Endometrial microvascular endothelial cells (primary cell): Measurements from ENCODE around the gene EEPD1. TPM values are rescaled to one million over a fixed set of nuclear protein-coding genes. Genes with fewer than 3 reads are reported as not detected.

Experiments
- in situ Hi-C: cut with HindIII; loops from 2 replicates; pipeline ENCODE4 v1.10.0; 2017; ENCODE audit warnings: low sequenced_read_pairs, low pct_unique_long_range_greater_than_20kb; ENCODE audit errors: inconsistent ontology term
- total RNA-seq: library from RNA; depleted of rRNA; stranded (reverse); fragments of >200 nt; gene quantifications from one replicate; pipeline ENCODE4 v1.2.3, GENCODE V29; 2015; ENCODE audit errors: inconsistent ontology term

Gene EEPD1
- total RNA-seq, 1 donor from 2014 or later, result 2.1 TPM

DNA sequence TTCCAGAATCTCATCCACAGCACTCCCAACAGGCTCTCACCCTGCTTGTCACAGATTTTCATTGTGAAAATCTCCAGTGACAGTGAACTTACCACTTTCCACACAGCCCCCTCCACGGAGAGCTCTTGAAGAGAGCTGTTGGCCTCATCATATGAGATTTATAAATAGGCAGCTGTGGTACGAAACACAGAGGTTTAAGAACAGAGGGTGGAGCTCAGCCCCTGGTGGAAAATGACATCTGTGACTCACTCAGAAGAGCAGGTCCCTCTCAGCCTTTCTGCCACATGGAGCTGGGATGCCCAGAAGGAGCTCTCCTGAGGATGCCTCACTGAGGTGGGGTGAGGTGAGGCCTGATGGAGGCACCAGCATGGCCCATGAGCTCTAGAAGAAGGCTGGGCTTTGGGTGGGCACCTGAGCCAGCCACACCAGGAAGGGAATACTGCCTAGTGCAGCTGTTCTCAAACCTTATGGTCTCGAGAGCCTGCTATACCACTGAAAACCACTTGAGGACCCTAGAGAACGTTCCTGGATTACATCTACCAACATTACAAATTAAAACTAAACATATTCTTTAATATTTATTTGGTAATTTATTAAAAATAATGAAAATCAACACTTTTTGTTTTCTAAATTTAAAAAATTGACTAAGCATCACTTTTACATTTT, 25.8 kb upstream of the EEPD1 start:
- in situ Hi-C loops, result no loop called here

DNA sequence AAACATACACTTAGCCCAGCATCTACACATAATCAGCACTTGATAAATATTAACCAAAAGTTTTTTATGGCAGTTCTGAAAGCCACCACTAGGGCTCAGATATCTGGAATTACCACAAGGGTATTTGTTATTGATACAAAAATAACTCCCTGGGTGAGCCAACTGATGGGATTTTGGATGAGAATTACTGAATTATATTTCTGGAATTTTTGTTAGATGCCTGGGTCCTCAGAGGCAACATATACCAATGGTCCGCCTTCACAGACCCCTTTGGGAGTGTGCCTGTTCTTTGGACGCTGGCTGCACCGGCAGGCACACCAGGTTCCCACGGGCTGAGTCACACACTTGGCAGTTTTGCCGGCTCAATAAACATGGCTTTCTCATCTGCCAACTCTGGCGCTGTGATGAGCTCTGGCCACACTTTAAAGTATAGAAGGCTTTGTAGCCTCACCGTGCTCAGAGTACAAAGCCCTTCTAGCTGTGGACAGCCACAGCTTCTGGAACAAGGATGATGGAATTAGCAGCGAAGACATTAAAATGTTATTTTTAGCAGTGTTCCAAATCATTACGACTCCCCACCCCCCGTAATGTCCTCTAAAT, 24.5 kb upstream of the EEPD1 start:
- in situ Hi-C loops, result no loop called here

DNA sequence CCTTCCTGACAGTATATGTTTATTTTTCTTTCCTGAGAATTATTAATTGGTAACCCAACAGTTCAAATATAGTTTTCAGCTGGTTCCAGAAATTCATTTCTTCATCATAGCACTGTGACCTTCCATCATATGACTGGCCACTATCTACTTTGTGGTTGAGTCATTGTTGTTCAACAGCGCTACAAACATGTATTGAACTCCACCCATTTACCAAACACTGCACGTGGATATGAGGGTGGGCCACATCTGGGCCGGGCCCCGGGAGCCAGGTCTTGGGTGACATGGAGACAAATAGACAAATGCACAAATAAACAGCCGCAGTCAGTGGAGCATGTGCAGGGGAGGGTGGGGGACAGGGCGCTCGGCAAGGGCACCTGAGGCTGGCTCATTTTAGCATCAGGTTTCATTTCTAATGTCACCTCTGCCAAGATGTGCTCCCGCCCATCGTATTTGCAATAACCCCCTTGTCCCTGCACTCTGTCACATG, 24.0 kb upstream of the EEPD1 start:
- in situ Hi-C loops, result no loop called here

DNA sequence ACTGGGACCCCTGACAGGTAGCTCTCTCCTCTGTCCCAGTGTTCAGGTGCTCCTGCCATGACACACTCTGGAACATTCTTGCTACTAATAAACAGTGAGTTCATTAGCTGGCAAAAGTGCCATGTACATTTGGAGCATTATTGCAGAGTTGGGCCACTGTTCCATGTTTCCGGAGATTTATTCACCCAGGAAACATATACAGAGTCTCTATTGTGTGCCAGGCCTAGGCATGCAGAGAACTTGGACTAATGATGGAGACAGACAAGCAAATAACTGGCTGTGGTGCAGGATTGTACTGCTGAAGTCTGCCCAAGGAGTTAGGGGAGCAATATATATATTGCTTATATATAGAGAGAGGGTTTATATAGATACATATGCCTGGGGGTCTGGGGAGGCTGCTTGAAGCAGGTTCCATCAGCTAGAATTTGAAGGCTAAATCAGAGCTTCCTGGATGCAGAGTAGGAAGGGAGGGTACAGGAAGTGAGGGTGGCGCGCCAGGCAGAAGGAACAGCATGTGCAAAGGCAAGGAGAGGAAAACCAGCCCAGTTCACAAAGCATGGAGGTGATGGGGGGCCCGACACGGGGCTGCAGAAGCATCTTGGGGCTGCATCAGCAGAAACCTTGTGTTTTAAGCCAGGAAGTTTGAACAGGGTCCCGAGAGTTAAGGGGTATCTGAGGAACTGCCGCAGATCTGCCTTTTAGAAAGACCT, 22.7 kb upstream of the EEPD1 start:
- in situ Hi-C loops, result no loop called here

DNA sequence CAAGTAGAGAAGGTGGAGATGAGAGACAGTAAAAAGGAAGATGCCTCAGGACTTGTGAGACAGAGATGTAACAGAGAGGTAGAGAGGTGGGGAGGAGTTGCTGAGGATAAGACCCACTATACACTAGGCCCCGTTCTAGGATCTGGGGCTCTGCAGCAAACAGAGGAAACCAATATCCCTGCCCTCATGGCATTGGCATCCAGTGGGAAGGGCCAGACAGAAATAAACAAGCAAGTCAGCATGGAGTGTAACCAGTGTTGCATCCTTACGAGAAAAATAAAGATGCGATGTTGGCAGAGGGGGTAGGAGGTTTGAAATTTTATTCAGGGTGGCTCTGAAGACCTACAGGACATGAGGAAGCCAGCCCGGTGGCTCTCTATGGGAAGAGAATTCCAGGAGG, 22.0 kb upstream of the EEPD1 start:
- in situ Hi-C loops, result no loop called here

DNA sequence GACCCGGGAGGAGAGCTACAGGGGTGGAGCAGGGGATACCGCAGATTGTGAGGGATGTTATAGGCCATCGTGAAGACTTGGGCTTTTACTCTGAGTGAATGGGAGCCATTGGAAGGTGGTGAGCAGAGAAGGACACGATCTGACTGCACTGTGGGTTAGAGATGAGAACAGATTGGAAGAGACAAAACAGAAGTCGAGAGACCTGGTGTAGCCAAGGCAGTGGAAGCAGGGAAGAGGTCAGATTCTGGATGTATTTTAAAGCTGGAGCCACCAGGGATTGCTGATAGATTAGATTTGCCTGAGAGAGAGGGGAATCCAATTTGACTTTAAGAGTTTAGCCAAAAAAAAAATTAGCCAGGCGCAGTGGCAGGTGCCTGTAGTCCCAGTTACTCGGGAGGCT, 21.6 kb upstream of the EEPD1 start:
- in situ Hi-C loops, result no loop called here

DNA sequence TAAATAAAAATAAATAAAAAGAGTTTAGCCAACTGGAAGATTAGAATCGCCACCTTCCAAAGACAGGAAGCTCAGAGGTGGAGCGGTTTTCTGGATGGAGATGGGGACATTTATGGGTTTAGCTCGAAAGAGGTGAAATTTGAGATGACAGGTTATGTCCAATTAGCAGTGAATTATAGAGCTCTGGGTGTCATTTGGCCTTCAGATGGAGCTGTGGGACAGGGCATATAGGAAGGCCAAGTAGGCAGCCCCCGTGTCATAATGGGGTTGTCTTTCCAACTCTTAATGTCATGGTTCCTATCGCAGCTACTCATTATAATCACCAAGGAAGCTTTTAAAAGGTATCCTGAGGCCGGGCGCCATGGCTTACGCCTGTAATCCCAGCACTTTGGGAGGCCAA, 21.0 kb upstream of the EEPD1 start:
- in situ Hi-C loops, result no loop called here

DNA sequence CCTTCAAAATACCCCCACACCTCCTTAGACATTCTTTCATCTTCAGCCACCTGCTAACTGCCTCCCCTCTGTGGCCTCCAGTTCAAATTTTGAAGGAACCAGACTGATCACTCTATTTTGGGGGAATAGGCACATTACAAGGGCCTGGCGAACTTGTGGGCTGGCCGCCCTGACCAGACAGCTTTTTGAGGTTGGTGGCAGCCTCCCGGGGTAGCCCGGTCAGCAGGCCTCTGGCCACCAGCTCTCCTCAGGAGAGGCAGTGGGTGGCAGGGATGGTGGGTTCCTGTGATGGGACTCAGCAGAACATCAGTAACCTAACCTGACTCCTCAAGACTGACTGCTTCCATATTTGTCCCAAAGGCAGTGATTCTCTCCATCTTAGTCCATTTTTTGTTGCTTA, 17.4 kb upstream of the EEPD1 start:
- in situ Hi-C loops, result no loop called here

DNA sequence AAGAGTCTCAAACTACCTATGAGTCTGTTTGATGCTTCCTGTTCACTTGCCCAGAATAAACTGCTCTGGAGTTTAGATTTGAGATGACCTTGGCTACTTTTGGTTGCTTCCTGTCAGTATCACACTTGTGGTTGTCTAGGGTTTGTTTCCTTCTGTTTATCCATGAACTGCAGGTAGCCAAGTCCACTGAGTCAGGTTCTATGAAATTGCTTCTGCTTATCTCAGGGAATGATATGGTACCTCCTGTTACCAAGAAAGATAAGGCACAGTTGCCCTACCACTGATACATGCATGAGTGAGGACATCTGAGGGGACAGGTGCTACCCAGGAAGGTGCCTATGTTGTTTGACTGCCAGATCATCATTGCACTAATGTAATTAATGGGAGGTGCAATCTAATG, 15.8 kb upstream of the EEPD1 start:
- in situ Hi-C loops, result no loop called here

DNA sequence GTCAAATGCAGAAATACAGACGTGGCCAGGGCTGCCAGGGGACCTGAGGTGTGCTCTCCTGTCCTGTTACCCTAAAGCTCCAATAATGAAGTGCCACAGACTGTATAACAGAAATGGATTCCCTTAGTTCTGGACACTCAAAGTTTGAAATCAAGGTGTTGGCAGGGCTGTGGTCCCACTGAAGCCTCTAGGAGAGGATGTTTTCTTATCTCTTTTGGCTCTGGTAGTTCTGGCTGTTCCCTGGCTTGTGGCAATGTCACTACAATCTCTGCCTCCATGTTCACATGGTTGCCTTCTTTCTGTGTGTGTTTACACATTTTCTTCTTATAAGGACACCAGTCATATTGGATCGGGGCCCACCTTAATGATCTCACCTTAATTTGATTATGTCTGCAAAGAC, 15.3 kb upstream of the EEPD1 start:
- in situ Hi-C loops, result no loop called here

DNA sequence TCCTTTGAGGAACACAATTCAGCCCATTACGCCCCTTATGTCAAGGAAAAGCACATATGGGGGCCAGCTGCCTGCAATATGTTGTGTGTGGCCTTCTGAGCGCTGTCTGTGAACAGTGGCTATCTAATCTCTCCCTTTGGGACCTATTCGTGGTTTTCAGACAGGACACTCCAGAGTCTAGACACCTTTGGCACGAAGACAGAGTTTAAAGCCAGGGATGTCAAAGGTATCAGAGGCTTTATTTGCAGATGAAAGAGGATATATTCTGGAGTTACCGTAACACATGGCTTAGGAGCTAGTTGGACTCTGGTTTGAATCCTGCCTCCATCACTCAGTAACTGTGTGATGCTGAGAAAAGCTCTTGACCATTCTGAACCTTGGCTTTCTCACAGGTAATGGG, 14.8 kb upstream of the EEPD1 start:
- in situ Hi-C loops, result no loop called here

DNA sequence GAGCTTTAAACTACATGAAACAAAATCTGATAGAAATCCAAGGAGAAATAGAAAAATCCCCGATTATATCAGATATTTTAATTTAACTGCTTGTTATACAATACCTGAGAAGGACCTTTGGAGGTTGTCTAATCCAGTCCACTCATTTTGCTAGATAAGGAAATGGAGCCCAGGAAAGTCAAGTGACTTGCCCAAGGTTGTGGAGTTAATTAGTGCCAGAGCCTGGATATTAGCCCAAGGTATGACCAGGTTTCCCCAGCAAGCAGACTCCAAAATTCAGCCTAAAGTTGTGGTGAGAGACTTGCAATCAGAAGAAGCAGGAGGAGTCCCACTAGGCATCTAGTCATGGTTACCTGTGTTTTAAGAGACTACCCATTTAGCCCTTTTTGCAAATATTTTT, 11.7 kb upstream of the EEPD1 start:
- in situ Hi-C loops, result loop anchor here (10.0 kb wide), 1 partner anchor 63 kb away; no protein-coding TSS in a partner anchor

DNA sequence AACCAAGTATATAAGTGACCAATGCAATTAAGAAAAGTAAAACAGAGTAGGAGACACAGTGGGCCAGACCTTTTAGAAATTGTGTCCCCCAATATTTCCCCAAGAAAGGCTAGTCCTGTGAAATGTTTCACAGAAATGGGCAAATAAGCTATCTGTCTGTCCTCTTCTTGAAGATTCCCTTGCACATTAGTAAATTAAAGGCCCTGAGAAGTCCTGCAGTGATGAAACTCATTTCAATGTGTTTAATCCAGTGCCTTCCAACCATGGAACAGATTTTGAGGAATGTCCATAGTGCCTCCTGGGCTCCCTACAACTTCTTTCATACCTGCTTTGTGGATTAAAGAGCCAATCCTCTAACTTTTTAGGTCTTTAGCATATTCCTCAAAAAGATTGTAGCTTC, 11.2 kb upstream of the EEPD1 start:
- in situ Hi-C loops, result loop anchor here (10.0 kb wide), 1 partner anchor 63 kb away; no protein-coding TSS in a partner anchor

DNA sequence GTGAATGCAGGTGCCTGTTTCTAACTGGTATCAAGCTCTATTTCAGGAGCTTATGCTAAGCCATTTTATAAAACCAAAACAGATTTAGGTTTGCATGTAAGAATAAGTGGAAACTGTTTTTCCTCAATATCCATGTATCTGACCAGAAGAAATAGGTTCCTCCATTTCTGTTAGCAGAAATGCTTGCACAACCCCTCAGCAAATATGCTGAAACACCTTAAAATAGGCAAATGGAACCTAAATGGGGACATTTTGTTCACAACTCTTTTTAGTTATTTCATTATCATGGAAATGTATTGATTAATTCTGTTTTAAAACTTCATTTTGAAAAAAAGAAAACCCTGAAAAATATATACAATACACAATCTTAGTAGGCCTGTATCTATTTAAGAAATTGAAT, 8.9 kb upstream of the EEPD1 start:
- in situ Hi-C loops, result loop anchor here (10.0 kb wide), 1 partner anchor 61 kb away; no protein-coding TSS in a partner anchor

DNA sequence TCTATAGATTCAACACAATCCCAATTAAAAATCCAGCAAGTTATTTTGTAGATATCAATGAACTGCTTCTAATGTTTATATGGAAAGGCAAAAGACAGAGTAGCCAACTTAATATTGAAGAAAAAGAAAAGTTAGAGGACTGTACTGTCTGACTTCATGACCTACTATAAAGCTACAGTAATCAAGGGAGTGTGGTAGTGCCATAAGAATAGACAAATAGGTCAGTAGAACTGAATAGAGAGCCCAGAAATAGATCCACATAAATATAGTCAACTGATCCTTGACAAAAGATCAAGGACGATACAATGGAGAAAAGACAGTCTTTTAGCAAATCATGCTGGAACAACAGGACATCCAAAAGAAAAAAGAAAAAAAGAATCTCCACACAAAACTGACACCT, 7.4 kb upstream of the EEPD1 start:
- in situ Hi-C loops, result loop anchor here (10.0 kb wide), 1 partner anchor 59 kb away; no protein-coding TSS in a partner anchor

DNA sequence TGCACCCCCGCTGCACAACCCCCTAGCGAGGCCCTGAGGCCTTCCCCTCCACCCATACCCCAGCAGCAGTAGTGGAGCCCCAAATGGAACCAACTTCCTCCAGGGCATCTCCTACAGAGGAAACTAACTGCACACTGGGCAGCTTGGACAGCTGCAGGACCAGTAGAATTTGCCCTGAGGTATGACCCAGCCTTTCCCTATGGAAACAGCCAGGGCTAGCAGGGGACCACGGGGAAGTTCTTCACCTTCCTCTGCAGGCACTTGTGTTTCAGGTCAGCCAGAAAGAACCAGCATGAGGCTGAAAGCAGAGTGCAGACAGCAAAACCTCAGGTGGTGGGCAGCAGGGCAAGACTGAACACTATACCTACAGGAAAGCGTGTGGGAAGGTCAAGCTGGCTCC, 5.7 kb upstream of the EEPD1 start:
- in situ Hi-C loops, result loop anchor here (10.0 kb wide), 1 partner anchor 57 kb away; no protein-coding TSS in a partner anchor

DNA sequence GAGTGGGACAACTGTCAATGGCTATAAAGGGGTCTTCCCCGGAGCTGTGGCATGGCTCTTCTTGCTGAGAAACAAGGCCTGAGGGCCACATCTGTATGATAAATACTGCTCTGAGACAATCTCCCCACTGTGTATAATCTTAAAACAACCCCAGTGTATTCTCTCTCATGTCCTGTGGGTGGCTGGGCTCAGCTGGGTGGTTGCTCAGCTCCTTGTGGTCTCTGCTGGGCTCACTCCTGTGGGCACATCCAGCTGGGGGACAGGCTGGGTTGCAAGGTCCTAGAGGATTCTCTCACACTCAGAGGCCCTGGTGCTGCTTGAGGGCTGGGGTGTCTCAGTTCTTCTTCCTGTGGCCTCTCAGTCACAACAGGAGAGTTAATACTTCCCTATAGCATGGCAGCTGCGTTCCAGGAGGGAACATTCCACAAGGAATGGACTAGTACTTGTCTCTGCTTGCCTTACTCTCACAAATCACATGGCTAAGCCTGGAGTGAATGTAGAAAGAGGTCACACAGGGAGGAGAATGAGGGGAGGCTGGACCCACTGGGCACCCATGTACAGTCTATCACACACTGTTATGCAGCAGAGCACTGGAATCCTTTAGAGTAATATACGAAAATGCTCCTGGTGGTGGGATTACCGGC, 4.5 kb upstream of the EEPD1 start:
- in situ Hi-C loops, result loop anchor here (10.0 kb wide), 1 partner anchor 56 kb away; no protein-coding TSS in a partner anchor

DNA sequence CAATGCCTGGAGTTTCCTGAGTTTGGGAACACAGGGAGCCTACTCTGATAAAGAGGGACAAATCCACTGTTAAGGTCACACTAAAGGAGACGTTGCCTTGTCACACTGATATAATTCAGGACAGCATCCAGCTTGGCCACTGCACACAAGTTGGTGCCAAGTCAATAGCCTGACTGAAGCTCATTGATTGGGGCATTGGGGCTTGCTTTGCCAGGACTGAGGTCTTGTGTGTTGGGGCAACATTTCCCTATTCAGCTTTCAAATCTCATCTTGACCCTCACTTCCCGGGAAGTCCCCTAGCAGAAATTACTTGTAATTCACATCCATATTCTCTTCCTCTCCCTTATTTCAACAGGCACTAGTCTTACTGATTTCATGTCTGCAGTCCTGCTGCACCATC, 3.8 kb upstream of the EEPD1 start:
- in situ Hi-C loops, result loop anchor here (10.0 kb wide), 1 partner anchor 56 kb away; no protein-coding TSS in a partner anchor

DNA sequence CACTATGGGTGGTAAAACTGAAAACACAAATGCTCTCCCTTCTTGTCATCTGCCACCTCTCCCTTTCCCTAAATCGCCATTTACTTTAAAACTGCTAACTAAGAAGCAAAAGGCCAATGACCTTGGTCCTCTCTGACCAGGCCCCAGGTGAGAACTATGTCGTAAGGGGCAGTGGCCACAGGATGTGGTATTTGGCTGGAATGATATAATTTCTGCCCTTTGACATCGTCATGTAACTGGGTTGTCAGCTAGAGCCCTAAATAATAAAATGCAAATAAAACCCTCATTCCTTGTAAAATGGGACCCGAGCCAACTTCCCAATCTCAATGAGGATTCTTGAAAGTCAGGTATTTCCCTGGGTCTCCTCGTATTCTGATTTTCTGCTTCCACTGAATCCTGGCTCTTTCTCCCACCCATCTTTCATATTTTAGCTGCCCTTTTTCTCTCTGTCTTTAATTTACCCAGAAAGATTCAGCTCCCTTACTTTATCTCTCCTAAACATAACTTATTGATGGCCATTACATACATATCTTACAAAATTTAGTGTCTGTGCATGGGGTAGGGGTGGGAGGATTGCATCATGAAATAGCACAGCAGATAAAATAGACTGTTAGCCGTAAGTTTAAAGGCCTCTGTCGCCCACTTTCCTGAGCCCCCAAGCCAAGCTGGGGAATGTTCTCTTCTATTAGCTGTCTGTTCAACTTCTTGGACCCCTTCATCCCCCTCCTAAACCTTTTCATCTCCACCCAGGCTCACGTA, 3.2 kb upstream of the EEPD1 start:
- in situ Hi-C loops, result loop anchor here (10.0 kb wide), 1 partner anchor 55 kb away; no protein-coding TSS in a partner anchor
